Inferior parietal cortex (tissue), 1 donor: ENCODE measurements around the gene C17orf67.

Experiments used
- DNase-seq: peaks from one replicate; pipeline ENCODE4 v3.0.0-alpha.2; 2016; ENCODE audit errors: extremely low spot score

Gene C17orf67

GRCh38 chr17:56808503-56808902 lies 25.2 kb downstream of the C17orf67 start:
- DNase-seq, result no peak

DNA sequence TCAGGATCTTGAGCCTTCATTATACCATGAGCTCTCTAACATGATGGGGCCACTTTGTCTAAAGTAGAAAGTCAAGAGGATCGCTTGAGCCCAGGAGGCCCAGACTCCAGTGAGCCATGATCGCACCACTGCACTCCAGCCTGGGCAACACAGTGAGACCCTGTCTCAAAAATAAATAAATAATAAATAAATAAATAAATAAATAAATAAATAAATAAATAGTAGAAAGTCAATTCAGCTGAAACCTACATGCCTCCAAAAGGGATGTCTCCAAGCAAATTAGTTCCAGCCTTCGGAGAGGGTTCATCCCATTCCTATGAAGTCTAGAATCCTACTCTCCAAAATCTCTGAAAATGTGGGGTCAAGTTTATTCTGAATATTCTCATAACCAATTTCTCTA lies 26.0 kb downstream of the C17orf67 start:
- DNase-seq, result no peak

- DNase-seq, result no peak
These were observed 26.8 kb downstream of the C17orf67 start for GRCh38 chr17:56806949-56807348.

DNA sequence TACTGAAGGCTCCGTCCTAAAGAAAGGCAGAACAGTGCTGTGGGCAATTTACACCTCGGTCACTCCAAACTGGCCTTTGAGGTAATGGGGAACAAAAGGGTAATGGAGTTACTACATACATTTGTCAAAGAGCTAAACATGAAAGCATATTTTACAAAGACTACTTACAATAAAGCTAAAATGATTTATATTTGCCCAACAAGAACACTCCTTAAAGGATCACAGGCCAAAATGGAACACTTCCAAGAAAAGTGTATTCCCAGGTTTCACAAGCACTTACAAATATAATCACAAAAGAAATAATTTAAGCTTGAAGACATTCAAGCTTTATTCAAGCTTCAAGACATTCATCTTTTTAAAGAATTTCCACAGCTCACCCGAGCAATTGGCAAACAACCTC lies 29.3 kb downstream of the C17orf67 start:
- DNase-seq, result no peak

DNA sequence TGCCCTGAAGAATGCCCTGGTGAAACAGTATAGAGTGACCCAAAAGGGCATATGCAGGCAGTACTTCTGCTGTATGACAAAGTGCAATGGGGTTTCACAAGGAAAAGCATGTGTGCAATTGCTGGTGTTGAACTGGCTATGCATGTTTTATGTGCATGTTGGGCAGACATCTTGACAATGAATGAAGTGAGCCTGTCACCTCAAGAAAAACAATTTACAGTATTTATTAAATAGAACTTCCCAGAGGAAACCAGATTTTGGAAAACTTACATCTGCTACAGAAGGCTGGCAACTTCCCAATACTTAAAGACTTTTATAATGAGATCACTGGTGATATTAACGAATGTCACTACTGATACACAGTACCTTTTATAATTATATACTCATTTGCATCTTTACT lies 30.6 kb downstream of the C17orf67 start:
- DNase-seq, result no peak

DNA sequence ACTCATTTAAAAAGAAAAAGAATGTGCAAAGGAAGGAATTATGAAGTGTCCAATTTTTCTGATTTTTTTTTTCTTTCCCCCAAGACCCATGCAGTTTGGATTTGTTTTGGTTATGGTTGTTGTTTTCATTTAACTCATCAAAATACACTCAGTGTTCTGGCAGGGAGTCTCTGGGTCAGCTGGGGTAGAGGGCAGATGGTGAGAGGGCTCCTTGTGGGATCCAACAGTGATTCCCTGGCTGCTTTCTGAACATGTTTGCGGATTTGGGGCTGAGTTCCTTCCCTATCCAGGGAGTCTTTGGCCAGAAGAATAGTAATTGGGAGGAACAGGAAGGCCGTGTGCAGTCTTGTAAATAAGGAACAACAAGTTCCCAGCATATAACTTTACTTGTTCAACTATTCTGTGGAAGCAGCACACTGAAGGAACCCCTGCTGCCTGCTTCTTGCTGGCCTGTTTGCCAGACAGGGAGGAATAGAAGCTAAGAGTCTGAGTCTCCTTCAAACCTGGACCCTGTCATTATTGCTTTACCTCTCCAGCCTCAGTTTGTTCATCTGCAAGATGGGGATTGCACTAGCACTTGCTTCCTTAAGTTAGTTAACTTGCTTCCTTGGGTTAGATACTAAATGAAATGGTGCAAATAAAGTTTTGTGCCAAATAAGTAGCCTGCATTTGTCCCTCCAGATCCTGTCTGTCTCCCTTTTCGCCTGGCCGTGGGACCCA lies 32.1 kb downstream of the C17orf67 start:
- no peak for DNase-seq

DNA sequence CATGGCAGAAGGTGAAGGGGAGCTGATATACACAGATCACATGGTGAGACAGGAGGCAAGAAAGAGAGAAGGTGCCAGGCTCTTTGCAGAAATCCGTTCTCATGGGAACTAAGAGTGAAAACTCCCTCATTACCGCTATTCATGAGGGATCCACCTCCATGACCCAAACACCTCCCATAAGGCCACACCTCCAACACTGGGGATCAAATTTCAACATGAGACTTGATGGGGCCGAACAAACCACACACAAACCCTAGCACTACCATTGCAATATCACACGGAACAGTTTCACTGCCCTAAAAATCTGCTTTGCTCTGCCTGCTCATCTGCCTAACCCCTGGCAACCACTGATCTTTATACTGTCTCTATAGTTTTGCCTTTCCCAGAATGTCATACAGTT lies 34.8 kb downstream of the C17orf67 start:
- DNase-seq, result no peak

GRCh38 chr17:56796536-56796935 lies 37.2 kb downstream of the C17orf67 start:
- DNase-seq, result no peak

GRCh38 chr17:56795221-56795865 lies 38.4 kb downstream of the C17orf67 start:
- DNase-seq, result no peak

- no peak for DNase-seq
These were observed 39.8 kb downstream of the C17orf67 start for GRCh38 chr17:56793957-56794356.

DNA sequence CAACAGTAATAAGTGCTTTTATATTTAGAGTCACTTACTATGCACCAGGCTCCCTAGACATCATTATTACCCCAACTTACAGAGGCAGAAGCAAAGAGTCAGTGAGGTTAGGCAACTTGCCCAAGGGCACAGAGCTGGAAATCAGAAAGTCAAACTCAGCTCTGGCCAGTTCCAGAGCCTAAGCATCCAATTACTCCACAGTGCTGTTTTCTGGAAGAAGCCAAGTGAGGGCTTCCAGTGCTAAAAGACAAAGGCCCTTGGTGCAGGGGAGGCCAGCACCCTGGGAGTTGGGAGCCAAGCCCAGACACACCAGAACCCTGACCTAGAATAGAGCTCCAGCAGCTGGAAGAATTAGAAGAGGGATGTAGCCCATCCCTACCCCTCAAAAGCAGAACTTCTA lies 40.2 kb downstream of the C17orf67 start:
- DNase-seq, result no peak

GRCh38 chr17:56792267-56792666 lies 41.5 kb downstream of the C17orf67 start:
- DNase-seq, result no peak

GRCh38 chr17:56786989-56787482 lies 46.7 kb downstream of the C17orf67 start:
- no peak for DNase-seq

DNA sequence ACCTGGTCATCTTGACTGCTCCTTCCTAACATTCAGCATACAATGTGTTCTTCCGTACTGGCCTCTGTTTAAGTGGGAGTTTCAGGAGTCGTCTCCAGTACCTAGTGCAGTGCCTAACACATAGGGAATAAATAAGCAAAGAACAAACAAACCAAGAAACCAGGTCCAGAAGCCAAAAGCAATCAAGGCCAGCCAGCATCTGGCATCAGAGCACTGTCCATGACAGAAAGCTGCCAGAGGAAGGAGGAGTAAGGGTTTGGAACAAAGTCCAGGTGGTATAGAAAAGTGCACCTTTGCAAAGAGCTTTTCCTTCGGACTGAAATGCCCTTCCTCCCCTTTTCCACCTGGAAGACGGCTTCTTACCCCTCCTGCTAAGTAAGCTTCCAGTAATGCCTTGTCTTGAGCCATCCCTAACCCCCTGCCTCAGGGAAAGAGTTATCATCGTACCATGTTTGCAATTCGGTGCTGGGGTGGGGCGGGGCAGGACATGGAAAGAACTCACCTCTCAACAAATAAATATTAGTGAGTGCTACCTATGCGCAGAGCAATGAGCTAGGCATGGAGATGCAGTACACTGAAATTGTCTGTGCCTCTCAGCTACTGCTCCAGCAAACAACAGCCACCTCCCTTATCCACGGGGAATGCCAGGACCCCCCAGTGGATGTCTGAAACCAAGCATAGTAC lies 47.6 kb downstream of the C17orf67 start:
- no peak for DNase-seq

DNA sequence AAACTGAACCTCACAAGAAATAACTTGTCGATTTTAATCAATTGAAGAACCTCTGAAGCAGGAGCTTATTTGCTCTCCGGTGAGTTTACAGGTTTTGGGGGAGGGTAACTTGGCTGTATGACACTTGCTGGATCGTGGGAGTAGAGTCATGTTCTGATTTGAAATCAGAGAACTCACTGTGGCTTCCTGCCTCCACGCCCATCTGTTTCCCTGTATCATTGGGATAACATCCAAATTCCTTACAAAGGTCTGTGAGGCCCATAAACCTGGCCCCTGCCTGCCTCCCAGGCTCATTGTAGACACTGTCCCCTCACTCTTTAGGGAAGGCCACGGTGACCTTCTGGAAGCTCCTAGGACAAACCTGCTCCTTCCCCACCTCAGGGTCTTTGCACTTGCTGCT lies 48.3 kb downstream of the C17orf67 start:
- DNase-seq, result no peak

- DNase-seq, result no peak
These were observed 51.4 kb downstream of the C17orf67 start for GRCh38 chr17:56782338-56782737.

DNA sequence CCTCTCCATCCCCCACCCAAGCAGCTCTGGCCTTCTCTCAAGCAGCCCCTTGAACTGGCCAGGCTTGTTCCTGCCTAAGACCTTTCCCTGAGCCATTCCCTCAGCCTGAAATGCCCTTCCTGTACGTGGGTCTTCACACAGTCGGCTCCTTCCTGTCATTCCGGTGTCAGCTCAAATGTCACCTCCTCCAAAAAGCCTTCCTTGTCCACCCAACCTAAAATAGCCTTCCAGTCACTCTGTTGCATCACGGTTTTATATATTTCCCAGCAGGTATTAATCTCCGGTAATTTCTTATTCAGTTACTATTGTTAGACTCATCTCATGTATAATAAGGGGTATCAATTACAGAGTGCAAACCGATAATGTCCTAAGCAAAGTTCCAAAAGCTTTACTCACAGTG lies 51.8 kb downstream of the C17orf67 start:
- DNase-seq, result no peak

DNA sequence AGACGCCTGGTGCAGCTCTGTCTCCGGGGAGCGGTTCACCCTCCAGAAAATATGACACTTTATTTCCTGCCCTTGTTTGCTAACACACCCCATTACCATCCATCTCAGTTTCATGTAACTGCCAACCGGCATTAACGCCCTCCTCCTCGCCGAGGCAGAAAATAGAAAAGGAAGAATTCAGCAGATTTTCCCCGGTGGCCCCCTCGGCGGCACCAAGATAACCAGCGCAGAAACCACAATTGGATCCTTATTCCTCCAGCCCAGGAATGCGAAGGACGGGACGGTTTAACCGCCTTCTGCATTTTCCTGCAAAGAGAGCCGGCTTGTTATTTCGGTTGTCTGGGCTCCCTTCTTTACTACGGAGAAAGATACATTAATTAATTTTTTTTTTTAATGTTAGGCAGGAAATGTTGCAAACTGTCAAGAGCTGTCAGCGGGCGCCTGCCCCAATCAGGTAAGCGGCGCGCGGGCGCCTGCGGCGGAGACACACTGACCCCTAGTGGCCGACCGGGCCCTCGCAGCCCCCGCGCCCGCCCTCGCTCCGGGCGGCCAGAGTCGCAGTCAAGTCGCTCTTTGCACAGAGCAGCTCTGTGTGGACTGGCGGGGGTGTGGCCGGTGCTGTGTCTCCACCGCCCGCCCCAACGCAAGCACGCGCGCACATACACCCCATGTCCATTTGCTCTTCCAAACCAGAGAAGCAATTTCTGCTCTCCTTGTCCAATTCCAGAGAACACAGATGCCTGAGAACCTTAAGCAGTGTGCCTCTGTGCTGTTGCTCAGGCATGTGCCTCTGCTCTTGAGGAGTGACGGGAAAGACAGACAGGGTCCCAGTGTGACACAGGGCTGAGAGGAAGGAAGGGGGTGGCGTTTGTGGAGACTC lies 53.6 kb downstream of the C17orf67 start:
- peak; percentile 79 for DNase-seq

- no peak for DNase-seq
These were observed 54.4 kb downstream of the C17orf67 start for GRCh38 chr17:56779322-56779721.

- DNase-seq, result no peak
These were observed 54.8 kb downstream of the C17orf67 start for GRCh38 chr17:56778898-56779297.

DNA sequence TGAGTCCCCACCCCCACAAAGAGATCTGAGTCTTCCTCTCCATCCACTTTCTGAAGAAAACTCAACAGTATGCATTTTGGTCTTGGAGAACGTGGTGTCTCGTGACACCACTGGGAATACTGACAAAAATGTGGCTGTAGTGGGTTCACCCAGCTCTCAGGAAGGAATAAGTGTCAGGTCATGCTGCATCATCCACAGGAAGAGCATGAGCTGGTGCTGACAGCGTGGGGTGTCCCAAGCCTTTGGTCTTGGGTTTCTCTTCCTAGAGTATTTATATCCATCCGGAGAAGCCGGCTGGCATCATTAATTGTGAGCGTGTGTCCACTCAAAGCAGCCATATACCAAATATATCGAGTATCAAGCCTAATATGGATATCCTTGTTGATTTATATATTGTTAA lies 55.9 kb downstream of the C17orf67 start:
- DNase-seq, result no peak

- no peak for DNase-seq
These were observed 59.1 kb downstream of the C17orf67 start for GRCh38 chr17:56774650-56775049.
